Nephron progenitor cell (in vitro differentiated cells): ENCODE measurements around the gene THSD4.

Source experiments
- DNase-seq: peaks from one replicate; pipeline ENCODE4 v3.0.0; 2021
- H3K27ac Mint-ChIP-seq: 2 replicates; pipeline ENCODE4 v1.8.0; 2021; ENCODE audit warnings: mild to moderate bottlenecking, moderate library complexity, mixed read lengths
- H3K27me3 Mint-ChIP-seq: 2 replicates; pipeline ENCODE4 v1.8.0; 2021; ENCODE audit warnings: mild to moderate bottlenecking, low read depth, mixed read lengths; ENCODE audit not compliant: poor library complexity
- H3K36me3 Mint-ChIP-seq: 2 replicates; pipeline ENCODE4 v1.8.0; 2021; ENCODE audit warnings: low read depth, mixed read lengths
- H3K4me1 Mint-ChIP-seq: 2 replicates; pipeline ENCODE4 v1.8.0; 2021; ENCODE audit warnings: mixed read lengths
- H3K4me3 Mint-ChIP-seq: 2 replicates; pipeline ENCODE4 v1.8.0; 2021; ENCODE audit warnings: mild to moderate bottlenecking, moderate library complexity, mixed read lengths
- H3K9me3 Mint-ChIP-seq: 2 replicates; pipeline ENCODE4 v1.8.0; 2021; ENCODE audit warnings: mild to moderate bottlenecking, moderate library complexity, mixed read lengths
- CTCF ChIP-seq: fragments of 200-600 bp; sonication (generic); IDR thresholded peaks from 2 replicates; pipeline ENCODE4 v1.5.0; 2021; ENCODE audit warnings: antibody characterized with exemption

Gene THSD4

GRCh38 chr15:71252740-71253047, 137.4 kb downstream of the THSD4 start:
- Mint-ChIP-seq H3K4me3 (no peak overlapping the region), H3K9me3 (no peaks in the 10 kb centered on the region), H3K27ac (no peak overlapping the region), H3K4me1 (no peaks in the 10 kb centered on the region), H3K27me3 (no peaks in the 10 kb centered on the region), H3K36me3 (peaks cover 9% of the 10 kb centered on the region)
- TF ChIP-seq CTCF, result no peak
- DNase-seq, result no peak

GRCh38 chr15:71254491-71254890, 139.2 kb downstream of the THSD4 start:
- Mint-ChIP-seq H3K9me3 (no peaks in the 10 kb centered on the region), H3K27ac (peak overlapping the region; percentile 9)
- TF ChIP-seq CTCF, result no peak

GRCh38 chr15:71256934-71257664, 141.8 kb downstream of the THSD4 start:
- DNase-seq, result no peak
- Mint-ChIP-seq H3K27ac (no peak overlapping the region), H3K27me3 (peaks cover 3% of the 10 kb centered on the region), H3K9me3 (no peaks in the 10 kb centered on the region), H3K4me3 (no peak overlapping the region), H3K36me3 (peaks cover 23% of the 10 kb centered on the region), H3K4me1 (no peaks in the 10 kb centered on the region)
- no peak for TF ChIP-seq CTCF

More at GRCh38 chr15:71254491-71254890, 139.2 kb downstream of the THSD4 start:
- DNase-seq, result no peak
- Mint-ChIP-seq H3K4me1 (no peaks in the 10 kb centered on the region), H3K27me3 (no peaks in the 10 kb centered on the region), H3K4me3 (no peak overlapping the region), H3K36me3 (peaks cover 20% of the 10 kb centered on the region)

GRCh38 chr15:71259866-71260265, 144.6 kb downstream of the THSD4 start:
- Mint-ChIP-seq H3K27me3 (peaks cover 3% of the 10 kb centered on the region), H3K9me3 (peaks cover 19% of the 10 kb centered on the region), H3K4me3 (no peak overlapping the region), H3K4me1 (peaks cover 2% of the 10 kb centered on the region), H3K27ac (no peak overlapping the region), H3K36me3 (peaks cover 44% of the 10 kb centered on the region)
- DNase-seq, result no peak
- no peak for TF ChIP-seq CTCF

- H3K9me3 Mint-ChIP-seq, result peaks cover 32% of the 10 kb centered on the region
- TF ChIP-seq CTCF, result no peak
- no peak for DNase-seq
- peaks cover 56% of the 10 kb centered on the region for H3K36me3 Mint-ChIP-seq
- H3K4me1 Mint-ChIP-seq, result peaks cover 5% of the 10 kb centered on the region
- no peak overlapping the region for H3K27ac Mint-ChIP-seq
- H3K27me3 Mint-ChIP-seq, result peaks cover 3% of the 10 kb centered on the region
- no peak overlapping the region for H3K4me3 Mint-ChIP-seq
These were observed 146.1 kb downstream of the THSD4 start for GRCh38 chr15:71261418-71261817.

GRCh38 chr15:71261909-71262308, 146.6 kb downstream of the THSD4 start:
- no peak overlapping the region for H3K4me3 Mint-ChIP-seq
- no peak for TF ChIP-seq CTCF
- peaks cover 57% of the 10 kb centered on the region for H3K36me3 Mint-ChIP-seq
- no peak overlapping the region for H3K27ac Mint-ChIP-seq
- peaks cover 37% of the 10 kb centered on the region for H3K9me3 Mint-ChIP-seq
- no peak for DNase-seq
- peaks cover 5% of the 10 kb centered on the region for H3K4me1 Mint-ChIP-seq
- peaks cover 3% of the 10 kb centered on the region for H3K27me3 Mint-ChIP-seq
